ENCODE data around the gene FXYD6.
"Not testable (repeated sequence)": the region's sequence is repeated elsewhere in the genome, so short reads cannot be mapped to it uniquely, and the experiment has no call there.

Gene FXYD6

DNA sequence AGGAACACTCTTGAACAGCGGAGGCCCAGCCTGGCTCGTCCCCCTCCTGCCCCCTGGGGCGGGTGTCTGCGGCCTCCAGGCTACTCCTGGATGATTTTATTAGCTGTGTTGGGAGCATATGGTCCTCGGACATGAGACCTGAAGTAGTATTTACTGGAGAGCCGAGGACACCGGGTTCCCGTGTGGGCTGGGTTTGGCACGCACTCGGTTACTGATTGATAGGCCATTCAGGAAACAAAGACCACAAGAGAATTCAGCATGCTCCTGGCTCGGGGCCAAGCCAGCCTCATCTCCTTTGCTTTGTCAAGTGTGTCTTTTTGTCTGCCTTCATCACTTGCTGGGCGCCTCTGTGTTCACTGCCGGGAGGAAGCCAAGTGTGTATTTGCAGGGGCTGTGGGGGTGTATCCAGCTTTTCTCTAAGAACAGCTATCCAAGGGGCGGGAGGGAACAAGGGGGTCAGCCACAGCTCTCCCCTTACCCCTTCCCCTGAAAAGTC lies 61.6 kb downstream of the FXYD6 start:
- DNase-seq: peak; percentile 87

DNA sequence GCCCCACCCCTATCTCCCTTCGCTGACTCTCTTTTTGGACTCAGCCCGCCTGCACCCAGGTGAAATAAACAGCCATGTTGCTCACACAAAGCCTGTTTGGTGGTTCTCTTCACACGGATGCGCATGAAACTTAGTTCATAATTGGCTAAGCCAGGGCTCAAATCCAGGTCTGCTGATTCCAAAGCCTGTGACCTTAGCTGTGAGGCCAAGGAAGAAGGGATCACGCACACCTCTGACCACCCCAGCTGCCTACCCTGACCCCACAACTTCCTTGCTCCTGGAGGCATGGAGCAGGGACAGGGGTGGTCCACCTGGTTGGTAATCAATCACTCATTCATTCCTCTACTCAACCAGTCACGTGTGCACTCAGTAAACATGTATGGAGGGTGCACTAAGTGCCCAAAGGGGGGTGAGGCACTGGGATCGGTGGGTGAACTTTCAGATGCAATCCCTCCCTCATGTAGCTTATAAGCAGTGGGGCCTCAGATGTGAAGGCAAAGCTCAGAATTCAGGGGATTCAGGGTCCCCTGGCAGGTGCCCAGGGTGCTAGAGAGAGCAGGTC lies 62.2 kb downstream of the FXYD6 start:
- DNase-seq: no peak

DNA sequence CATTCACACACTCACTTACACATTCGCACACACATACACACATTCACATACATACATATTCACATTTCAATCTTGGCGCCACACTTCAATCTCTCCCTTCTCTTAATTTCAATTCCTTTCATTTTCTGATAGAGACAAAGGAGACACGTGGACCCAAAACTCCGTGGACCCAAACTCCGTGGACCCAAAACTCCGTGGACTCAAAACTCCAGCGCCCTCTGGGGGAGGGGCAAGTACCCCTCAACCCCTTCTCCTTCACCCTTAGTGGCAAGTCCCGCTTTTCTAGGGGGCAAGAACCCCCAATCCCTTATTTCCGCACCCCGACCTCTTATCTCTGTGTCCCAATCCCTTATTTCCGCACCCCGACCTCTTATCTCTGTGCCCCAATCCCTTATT lies 66.4 kb downstream of the FXYD6 start:
- not testable (repeated sequence) for DNase-seq

DNA sequence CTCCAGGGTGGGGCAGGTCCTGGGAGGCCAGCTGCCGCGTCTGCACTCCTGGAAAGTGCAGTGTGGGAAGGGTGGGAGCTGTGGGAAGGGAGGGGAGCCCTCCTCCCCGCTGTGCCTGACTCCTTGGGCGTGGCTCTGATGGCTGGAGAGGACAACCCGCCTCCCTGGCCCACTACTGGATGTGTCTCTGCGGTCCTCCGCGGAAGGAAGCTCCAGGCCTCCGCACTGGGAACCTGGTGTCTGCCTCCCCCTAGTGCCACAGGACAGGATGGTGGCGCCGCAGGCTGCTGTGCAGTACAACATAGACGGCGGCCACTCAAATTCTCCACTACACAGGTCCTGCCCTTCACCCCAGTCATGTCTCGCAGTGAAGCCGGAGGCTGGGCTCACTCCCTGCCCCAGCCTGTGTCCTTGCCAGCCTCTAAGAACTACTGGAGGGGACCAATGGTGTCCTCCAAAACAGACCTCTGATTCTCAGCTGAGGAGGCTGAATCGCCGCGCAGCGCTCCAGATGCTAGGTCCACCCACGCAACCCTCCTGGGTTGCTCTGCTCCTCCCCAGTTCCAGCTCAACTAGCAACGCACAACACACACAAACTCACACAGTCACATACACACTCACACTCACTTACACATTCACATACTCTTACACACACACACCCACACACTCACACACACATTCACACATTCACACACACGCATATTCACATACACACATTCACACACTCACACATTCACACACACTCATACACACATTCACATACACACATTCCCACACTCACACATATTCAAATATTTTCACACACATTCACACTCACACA lies 67.0 kb downstream of the FXYD6 start:
- peak; percentile 66 for DNase-seq

DNA sequence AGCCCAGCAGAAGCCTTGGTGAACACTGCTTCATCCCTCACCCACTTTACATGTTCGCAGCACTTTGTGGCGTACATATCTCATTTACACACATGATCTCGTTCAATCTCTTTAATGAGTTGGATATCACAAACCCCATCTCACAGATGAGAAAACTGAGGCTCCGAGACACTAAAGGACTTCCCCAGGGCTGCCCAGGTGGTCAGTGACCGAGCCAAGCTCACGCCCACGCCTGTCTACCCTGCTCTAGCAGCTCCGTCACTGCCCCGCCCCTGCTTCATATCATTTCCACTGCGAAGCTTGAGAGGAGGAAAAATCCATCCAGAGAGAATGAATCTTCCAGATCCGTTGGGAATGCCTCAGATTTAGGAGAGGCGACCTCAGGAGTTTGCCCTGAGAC lies 67.7 kb downstream of the FXYD6 start:
- DNase-seq: no peak

DNA sequence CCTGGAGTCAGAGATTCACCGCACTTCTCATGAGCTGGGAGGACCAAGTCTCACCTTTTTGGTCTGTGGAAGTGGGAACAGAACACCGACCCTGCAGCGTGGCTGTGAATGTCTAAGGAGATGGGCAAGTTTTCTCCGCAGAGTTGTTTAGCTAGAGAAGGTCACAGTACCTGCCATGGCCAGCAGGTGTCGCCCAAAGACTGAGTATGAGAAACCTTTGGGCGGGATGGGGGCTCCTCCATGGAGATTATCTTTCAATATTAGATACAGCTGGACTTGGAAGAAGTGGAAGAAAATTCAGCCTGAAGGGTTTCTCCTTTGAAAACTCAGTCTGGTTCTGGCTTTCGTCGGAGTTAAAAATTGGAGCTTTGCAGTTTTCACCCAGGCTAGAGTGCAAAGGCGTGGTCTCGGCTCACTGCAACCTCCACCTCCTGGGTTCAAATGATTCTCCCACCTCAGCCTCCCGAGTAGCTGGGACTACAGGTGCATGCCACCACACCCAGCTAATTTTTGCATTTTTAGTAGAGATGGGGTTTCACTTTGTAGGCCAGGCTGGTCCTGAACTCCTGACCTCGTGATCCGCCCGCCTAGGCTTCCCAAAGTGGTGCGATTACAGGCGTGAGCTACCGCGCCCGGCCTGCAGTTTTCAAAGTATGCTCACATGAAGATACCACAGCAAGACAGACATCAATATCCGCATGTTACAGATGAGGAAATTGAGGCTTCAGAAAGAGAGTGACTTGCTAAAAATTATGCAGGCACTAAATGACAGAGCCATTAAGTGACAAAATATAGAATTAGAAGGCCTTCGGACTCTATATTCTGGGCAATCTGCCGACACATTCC lies 68.8 kb downstream of the FXYD6 start:
- DNase-seq: peak; percentile 94

DNA sequence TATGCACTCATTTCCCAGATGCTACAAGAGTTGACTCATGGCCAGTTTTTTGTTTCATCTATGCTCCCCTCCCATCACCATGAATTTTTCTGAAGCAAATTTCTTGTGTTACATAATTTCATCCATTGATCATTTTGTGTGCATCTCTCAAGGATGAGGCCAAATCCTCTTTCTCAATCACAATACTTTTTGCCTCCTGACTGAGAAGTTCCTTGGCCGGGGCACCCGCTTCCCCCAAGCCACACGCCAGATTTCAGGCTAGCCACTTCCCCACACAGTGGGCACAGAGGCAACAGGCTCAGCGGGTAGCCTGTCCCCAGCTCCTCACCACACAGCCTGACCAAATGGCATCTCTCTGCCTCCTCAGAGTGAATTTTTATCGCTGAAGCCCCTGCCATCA lies 69.6 kb downstream of the FXYD6 start:
- no peak for DNase-seq

DNA sequence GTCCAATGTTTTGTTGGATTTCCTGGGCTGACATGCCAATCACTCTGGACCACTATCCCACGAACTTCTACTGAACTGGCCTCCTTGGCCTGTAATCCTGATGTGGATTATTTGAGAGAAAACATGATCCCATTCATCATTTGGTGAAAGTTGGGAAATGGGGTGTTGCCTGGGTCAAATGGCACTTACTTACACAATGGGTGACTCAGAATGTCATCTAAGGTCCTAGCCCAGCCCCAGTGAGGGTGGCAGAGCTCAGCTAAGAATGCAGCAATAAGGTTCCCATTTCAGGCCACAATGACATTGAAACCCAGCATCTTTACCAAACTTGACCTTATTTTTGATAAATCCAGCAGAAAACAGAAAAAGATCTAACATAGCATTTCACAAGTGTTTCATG lies 71.4 kb downstream of the FXYD6 start:
- no peak for DNase-seq

DNA sequence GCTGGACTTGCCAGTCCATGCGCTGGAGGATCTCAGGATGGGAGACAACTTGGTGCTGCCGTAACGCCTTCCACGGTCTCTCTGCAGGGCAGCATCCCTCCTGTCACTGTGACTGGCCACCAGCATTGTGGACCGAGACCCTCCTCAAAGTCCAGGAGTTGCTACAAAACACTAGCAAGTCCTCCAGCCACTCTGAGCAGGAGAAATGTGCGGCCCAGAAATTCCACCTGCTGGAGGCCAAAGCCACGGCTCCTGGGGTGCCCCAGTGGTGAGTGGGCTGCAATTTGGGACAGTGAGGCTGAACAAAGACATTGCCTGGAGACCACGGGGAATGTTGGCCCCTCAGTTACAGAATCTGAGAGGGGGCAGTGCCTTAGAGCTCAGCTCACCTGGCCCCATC lies 72.6 kb downstream of the FXYD6 start:
- no peak for DNase-seq

DNA sequence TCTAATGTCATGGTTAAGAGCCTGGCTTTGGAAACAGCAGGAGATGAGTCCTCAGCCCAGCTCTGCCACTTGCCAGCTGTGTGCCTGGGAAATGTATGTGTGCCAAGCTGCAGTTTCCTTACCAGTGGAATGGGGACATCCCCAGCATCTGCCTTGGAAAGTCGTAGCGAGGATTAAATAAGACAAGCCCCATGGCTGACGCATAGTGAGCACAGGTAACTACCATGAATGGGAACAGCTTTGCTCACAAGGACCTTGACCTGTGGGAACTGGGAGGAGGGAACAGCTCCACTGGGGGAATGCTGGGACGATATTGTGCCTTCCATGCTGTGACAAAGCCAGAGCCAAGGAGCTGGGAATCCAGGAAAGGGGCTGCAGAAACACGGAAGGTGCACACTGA lies 76.8 kb downstream of the FXYD6 start:
- DNase-seq: no peak

DNA sequence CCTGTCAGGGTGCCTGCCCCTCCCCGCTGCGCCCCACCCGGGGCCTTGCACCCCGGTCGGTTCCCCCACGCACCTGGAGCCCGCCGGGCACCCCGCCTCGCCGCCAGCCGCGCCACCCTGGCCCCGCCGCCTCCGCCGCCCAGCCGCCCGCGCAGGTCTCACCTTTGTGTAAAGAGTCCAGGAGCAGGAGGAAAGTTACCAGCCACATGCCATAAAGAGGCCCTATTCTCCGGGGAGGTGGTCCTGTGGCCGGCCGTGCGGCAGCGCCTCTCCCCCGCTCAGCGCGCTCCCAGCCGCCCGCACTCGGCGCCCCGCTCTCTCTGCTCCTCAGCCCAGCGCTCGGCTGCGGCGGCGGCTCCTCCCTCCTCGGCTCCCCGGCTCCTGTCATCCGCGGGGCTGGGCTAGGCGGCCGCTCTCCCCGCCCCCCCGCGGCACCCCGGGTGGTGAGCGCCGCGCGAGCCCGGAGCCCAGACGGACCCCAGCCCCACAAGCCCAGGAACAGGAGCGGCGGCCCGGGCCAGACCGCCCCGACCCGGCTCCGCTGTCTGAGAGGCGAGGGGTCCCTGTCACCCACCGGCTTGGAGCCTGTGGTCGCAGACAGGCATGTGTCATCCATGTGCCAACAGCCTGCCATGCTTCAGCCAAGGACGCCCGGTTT lies 79.5 kb downstream of the FXYD6 start, which contains the start of gene DSCAML1:
TSS of gene DSCAML1 (minus strand) at position 345 of the 658 bp plus-strand sequence. CDS start at position 208, 137 bp downstream.
- DNase-seq: peak; percentile 56

DNA sequence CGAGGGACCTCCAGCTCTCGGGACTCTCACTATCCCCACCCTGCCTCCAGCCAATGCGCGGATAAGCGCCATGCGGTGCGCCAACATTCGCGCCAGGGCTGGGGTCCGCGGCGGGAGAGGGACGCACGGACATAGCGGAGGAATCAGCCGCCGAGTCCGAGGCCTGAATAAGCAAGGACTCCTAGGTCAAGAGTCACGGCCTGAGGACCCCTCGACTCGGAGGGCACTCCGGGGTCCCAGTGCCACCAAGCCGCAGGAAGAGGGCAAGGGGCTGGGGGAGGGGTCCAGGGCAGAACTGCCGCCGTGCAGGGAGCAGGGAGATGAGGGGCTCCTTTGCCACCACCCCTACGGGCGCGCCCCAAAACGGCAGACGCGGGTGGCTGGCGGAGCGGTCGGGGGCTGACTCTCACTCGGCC lies 80.0 kb downstream of the FXYD6 start:
- DNase-seq: no peak

DNA sequence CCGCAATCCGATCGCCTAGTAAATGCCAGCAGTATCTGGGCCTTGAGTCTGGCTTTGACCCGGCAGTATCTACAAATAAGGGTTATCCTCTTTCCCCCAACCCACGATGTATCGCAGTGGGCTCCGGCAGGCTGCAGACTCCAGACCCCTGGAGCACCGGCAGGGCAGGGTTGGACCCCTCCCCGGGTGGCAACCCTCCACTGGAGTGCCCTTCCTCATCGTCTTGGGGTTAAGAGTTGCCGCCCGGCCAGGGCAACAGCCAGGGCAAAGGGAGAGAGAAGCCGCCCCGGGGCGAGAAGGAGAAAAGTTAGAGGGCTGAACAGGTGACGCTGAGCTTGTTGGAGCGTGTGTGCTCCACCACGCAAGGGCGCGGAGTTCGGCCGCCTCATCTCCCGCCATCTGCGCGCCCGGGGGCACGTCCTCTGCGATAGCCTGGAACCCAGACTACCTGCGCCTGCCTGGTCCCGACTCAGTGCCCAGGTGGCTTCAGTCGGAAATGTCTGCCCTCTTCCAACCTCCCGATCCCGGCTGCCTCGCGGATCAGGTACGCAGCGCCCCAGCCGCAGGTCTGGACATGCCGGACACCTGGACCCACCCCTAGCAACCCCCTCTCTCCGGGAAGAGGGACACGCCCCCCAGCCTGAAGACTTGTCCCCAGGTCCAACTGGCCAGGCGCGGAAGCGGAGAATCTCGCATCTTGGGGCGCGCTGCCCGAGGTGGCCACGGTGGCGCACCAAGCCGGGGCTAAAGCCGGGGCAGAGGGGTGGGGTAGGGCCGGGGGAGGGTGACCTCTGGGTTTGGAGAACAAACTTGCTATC lies 80.6 kb downstream of the FXYD6 start:
- DNase-seq: no peak

DNA sequence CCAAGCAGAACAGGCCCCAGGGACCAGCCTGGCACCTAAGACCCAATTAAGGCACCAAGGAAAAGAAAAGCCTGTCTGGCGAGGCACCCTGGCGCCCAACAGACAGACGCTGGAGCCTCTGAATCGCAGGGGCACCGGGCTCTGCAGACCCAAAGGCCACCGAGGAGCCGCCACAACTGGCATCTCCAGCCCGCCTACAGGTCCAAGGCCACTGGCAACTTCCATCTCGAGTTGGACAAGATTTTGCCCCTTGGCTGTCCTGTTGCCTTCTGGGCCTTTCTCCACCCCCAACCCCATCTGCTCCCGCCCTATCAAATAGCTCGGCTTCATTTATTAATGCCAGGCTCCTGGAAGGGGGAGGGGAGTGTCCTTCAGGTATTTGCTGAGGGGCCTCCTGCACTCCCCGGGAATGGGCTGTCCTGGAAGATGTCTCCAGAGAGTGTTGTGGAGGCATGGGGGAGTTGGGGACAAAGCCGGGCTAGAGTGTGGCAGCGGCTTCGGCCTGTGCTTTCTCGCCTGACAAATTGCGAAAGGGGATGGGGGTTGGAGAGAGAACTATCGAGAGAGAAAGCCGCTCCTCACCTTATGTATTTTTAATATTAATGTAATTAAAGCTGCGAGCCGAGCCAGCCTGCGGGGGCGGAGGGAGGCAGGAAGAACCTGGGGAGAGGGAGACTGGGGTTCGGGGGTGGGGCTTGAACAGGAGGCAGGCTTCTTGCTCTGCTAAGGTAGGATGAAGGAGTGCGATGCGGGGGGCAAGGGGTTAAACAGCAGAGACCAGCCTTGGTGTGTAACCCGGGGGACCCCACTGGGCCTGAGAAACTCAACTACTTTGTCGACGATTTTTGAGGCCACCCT lies 81.5 kb downstream of the FXYD6 start:
- no peak for DNase-seq

DNA sequence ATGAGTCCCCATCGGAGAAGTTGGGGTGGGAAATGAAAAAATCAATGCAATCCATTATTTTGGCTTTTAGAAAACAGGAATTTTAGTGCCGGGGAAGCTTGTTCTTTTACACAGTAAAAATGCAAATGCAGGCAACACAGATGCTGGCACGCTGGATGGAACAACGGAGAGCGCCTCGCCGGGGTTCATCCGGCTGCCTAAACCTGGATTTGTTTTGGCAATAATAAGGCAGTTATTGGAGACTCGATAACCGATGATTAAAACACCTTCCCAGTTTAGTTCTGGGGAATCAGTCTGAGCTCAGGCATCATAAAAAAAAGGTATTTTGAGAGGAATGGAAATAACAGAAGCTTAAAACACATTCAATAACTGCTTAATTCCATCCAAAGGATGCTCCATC lies 82.3 kb downstream of the FXYD6 start:
- DNase-seq: no peak

DNA sequence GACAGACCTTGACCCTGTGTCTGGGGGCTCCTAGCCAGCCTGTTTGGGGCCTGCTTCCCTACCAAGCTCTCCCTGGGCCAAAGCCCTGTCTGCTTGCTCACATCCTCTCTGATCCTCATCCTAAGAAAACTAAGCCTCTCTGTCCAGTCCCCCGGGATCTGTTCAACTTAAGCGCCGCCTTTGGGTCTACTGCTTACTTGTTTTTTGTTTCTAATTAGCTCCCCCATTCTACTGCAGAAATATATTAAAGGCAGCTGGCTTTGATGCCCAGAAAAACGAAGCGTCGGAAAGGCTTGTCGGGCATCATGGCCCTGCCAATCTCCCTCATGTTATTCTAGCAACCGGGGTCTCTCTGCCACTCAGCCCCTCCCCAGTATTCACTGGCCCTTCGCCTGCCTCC lies 82.9 kb downstream of the FXYD6 start:
- DNase-seq: no peak

DNA sequence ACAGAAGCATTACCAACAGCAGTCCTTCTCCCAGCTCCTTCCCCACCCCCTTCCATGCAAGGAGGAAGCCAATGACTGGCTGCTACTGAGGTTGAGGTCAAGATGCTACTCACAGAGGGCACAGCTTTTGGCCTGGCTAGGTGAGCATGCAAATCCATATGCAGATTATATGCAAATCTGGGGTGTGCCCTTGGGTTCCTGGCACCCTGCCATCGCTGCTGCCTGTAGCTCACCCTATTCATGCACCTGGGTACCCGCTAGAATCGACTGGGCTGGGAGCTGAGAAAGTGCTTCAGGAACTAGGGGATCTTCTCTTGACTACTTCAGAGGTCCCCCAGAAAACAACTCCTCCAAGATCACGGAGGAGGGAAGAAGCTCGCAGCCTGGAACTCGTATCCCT lies 83.5 kb downstream of the FXYD6 start:
- no peak for DNase-seq

DNA sequence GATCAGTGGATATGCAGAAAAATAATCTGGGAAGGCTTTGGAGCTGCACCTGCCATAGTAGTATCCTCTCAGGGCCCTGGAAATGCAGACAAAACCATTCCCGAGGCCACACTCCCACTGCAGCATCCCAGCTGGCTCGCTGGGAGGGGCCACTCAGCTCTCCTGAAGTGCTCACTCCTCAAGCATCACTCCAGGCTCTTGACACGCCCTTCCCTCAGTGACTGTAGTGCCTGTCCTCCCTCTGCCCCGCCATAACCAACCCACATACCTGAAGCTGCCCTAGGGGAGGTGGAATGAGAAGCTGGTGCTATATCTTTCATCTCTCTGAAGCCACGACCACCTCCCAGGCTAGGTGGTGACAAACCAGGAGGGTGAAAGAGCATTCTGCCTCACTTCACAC lies 84.2 kb downstream of the FXYD6 start:
- no peak for DNase-seq

DNA sequence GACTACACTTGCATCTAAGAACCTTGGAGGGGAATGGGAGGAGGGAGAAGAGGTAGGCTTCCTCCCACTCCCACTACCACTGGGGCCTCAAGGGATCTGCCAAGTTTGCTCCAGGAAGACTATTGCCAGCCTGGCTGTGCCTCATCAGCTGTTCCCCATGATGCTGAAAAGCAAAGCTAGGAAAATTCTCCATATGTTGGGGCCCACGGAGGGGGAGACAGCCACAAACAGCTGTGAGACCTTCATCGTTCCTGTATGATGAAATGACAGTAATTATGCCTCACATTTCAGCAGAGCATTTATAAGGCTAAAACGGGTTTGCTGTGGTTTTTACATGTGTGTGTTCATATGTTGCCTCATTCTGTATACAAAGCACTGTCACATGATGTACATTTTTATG lies 86.2 kb downstream of the FXYD6 start:
- DNase-seq: no peak

DNA sequence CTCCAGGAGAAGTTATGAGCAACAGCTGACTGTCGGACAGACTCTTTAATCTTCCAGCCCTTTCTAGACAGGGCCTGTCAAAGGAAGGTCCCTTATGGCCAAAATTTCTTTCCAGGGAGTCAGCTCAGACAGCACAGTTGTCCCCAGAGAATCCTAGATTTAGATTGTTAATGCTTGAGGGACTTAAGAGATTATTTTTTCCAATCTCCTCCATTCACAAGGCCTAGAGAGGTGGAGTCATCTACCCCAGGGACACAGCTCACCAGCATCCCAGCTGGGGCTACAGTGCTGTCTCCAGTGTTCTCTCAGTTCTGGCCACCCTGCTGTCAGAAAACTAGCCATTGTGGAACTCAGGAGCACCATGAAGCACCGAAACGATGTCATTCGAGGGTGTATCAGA lies 87.2 kb downstream of the FXYD6 start:
- DNase-seq: no peak
